K562 (cell line): ENCODE results near the gene CLCNKA. TPM values are rescaled to one million over a fixed set of nuclear protein-coding genes. Genes with fewer than 3 reads are reported as not detected.

Source experiments
- ATAC-seq: fragments of 200-7000 bp; cut with Tn5 transposase; 3 replicates; pipeline ENCODE4 v1.9.1; 2020; ENCODE audit warnings: moderate library complexity
- BruUV-seq: library from RNA; stranded (reverse); fragments of 400-500 nt; replicated peaks from 2 replicates; lab custom pipeline; 2021; lab: Mats Ljungman, UMichigan
- CTCF ChIA-PET: fragments of 300-600 bp; formaldehyde crosslinking; extraction: SDS; loops from one replicate; lab custom pipeline; 2021; ENCODE audit warnings: low intra/inter-chr PET ratio; lab: Yijun Ruan, JAX
- POLR2A ChIA-PET: fragments of 300-600, 350-650 bp; sonication (Branson Sonifier 250); formaldehyde crosslinking; extraction: SDS; loops from one replicate; lab custom pipeline; 2021; ENCODE audit warnings: antibody characterized with exemption, inconsistent platforms; lab: Yijun Ruan, JAX
- DNase-seq, 4 experiments: peaks; one replicate each; pipeline versions ENCODE4 v3.0.0 to v3.0.0-alpha.2; 2011 to 2018; ENCODE audit warnings: low spot score in 3 of 4, mixed read lengths in 3 of 4; ENCODE audit errors: extremely low read depth in 1 of 4
- FAIRE-seq: peaks from 2 replicates; lab custom pipeline; 2011; peaks lifted over from hg19 to GRCh38; lab: Jason Lieb, UNC
- H2AFZ ChIP-seq: 2 replicates; pipeline ENCODE4 v1.6.0; 2011; ENCODE audit warnings: low read depth, low read length, control low read depth, inconsistent platforms
- H3K27ac ChIP-seq: fragments of 200-600 bp; 3 replicates; pipeline ENCODE4 v1.8.0; 2011; ENCODE audit warnings: low read depth, mild to moderate bottlenecking, control low read depth, inconsistent platforms, low read length, moderate library complexity, mixed read lengths; ENCODE audit errors: extremely low read depth
- H3K27me3 ChIP-seq, 2 experiments: fragments of 300-600 bp in 1 of 2; 2 replicates in 1 of 2; 3 replicates in 1 of 2; pipeline versions ENCODE4 v1.6.0 to v1.8.0; 2011; ENCODE audit warnings: inconsistent platforms in 2 of 2, low read length in 2 of 2, mild to moderate bottlenecking in 1 of 2, mixed read lengths in 1 of 2, moderate library complexity in 1 of 2; ENCODE audit not compliant: control insufficient read depth in 2 of 2, insufficient read depth in 2 of 2
- H3K36me3 ChIP-seq: fragments of 300-600 bp; 3 replicates; pipeline ENCODE4 v1.8.0; 2011; ENCODE audit warnings: mild to moderate bottlenecking, low read length, inconsistent platforms; ENCODE audit not compliant: control insufficient read depth, insufficient read depth
- H3K4me1 ChIP-seq, 2 experiments: fragments of 200-600 bp in 1 of 2; replicated peaks in 1 of 2; 2 replicates in 1 of 2; 3 replicates in 1 of 2; pipeline versions ENCODE4 v1.5.1 to v1.8.0; 2011; ENCODE audit warnings: inconsistent platforms in 2 of 2, low read length in 2 of 2, mild to moderate bottlenecking in 1 of 2, mixed read lengths in 1 of 2, moderate library complexity in 1 of 2; ENCODE audit not compliant: control insufficient read depth in 2 of 2, insufficient read depth in 2 of 2
- H3K4me2 ChIP-seq: 2 replicates; pipeline ENCODE4 v1.6.1; 2011; ENCODE audit warnings: low read length, control low read depth, inconsistent platforms, mixed read lengths; ENCODE audit not compliant: insufficient read depth
- H3K4me3 ChIP-seq: fragments of 200-600 bp; sonication (generic), shearing (Covaris generic); 2 replicates; pipeline ENCODE4 v1.5.1; 2016; ENCODE audit warnings: control low read depth, inconsistent platforms
- H3K79me2 ChIP-seq: fragments of 200-600 bp; 3 replicates; pipeline ENCODE4 v1.8.0; 2011; ENCODE audit warnings: low read length, inconsistent platforms; ENCODE audit not compliant: control insufficient read depth, insufficient read depth
- H3K9ac ChIP-seq, 2 experiments: 2 replicates each; pipeline versions ENCODE4 v1.6.0 to v1.6.1; 2011; ENCODE audit warnings: low read depth in 2 of 2, low read length in 2 of 2, control low read depth in 1 of 2, inconsistent platforms in 1 of 2, mild to moderate bottlenecking in 1 of 2, mixed read lengths in 1 of 2; ENCODE audit not compliant: insufficient read depth in 1 of 2
- H3K9me1 ChIP-seq: one replicate; pipeline ENCODE4 v1.6.0; 2011; ENCODE audit warnings: inconsistent platforms, mild to moderate bottlenecking, low read length, moderate library complexity; ENCODE audit not compliant: control insufficient read depth, insufficient read depth
- H3K9me3 ChIP-seq: replicated peaks from 2 replicates; pipeline ENCODE4 v1.5.1; 2011; ENCODE audit warnings: low read depth, low read length, inconsistent platforms; ENCODE audit not compliant: control insufficient read depth, insufficient read depth
- H4K20me1 ChIP-seq: replicated peaks from 2 replicates; pipeline ENCODE4 v1.6.1; 2011; ENCODE audit warnings: low read length, inconsistent platforms, mixed read lengths; ENCODE audit not compliant: control insufficient read depth, insufficient read depth
- HNRNPL ChIP-seq: fragments of 200-400 bp; formaldehyde crosslinking; IDR thresholded peaks from 2 replicates; pipeline ENCODE4 v1.6.1; 2017; ENCODE audit warnings: low read depth, mild to moderate bottlenecking, low read length
- SIN3A ChIP-seq, 2 experiments: fragments of 150-350 bp in 1 of 2; IDR thresholded peaks; 2 replicates each; pipeline ENCODE4 v1.6.1; 2011 to 2016; ENCODE audit warnings: borderline replicate concordance in 2 of 2, low read depth in 2 of 2, low read length in 2 of 2, mild to moderate bottlenecking in 2 of 2, moderate library complexity in 2 of 2; ENCODE audit not compliant: control insufficient read depth in 1 of 2
- TRIM28 ChIP-seq: fragments of 450-650 bp; IDR thresholded peaks from 2 replicates; pipeline ENCODE4 v1.6.1; 2017
- WGBS: fragments of 100-300 bp; shearing (Covaris generic); methylation state at CpG from one replicate; pipeline ENCODE4 v1.1.6; 2016; ENCODE audit warnings: low coverage, mixed read lengths; ENCODE audit not compliant: insufficient coverage; ENCODE audit errors: missing lambda C conversion rate; 5-methylcytosine and 5-hydroxymethylcytosine counted together
- in situ Hi-C: fragments of 300-500 bp; cut with MboI; formaldehyde crosslinking; loops from 4 replicates; pipeline ENCODE4 v1.15.0; 2018; ENCODE audit warnings: inconsistent platforms, mixed read lengths
- intact Hi-C: fragments of 100-400 bp; cut with micrococcal nuclease; formaldehyde crosslinking; loops from 2 replicates; pipeline ENCODE4 v1.14.2; 2022
- polyA plus RNA-seq, 8 experiments: library from polyadenylated mRNA; depleted of rRNA in 4 of 8; stranded (reverse) in 5 of 8; unstranded in 3 of 8; fragments of >200 nt; fragmentation: Nextera tagmentation in 2 of 8; fragmentation: Illumina TruSeq in 1 of 8; extraction: Ambion mirVana in 2 of 8; extraction: Trizol in 1 of 8; gene quantifications; 2 replicates each; pipeline versions ENCODE4 v1.2.1 to v1.2.3, GENCODE V29; 2011 to 2014; ENCODE audit warnings: inconsistent platforms in 1 of 8, missing spikeins in 1 of 8
- total RNA-seq, 7 experiments: library from RNA; depleted of rRNA in 6 of 7; stranded (reverse); fragments of >200 nt in 6 of 7; fragmentation: Illumina TruSeq in 2 of 7; extraction: Trizol in 2 of 7; gene quantifications; 2 replicates each; pipeline versions ENCODE4 v1.2.1 to v1.2.3, GENCODE V29; 2011 to 2021; ENCODE audit warnings: low replicate concordance in 1 of 7
- TF ChIP-seq, protein P1 (sequence below): sonication (generic); formaldehyde crosslinking; IDR thresholded peaks from 2 replicates; pipeline ENCODE4 v1.8.1; 2023; ENCODE audit warnings: mild to moderate bottlenecking, missing genetic modification reagents

Gene CLCNKA
- total and polyA plus RNA-seq, 9 of the 15 experiments (the other 6 are each of a cell fraction or from before 2014, with no cell fraction given), result 0.03 to 0.37 (median 0.10) TPM; not detected in 3

DNA sequence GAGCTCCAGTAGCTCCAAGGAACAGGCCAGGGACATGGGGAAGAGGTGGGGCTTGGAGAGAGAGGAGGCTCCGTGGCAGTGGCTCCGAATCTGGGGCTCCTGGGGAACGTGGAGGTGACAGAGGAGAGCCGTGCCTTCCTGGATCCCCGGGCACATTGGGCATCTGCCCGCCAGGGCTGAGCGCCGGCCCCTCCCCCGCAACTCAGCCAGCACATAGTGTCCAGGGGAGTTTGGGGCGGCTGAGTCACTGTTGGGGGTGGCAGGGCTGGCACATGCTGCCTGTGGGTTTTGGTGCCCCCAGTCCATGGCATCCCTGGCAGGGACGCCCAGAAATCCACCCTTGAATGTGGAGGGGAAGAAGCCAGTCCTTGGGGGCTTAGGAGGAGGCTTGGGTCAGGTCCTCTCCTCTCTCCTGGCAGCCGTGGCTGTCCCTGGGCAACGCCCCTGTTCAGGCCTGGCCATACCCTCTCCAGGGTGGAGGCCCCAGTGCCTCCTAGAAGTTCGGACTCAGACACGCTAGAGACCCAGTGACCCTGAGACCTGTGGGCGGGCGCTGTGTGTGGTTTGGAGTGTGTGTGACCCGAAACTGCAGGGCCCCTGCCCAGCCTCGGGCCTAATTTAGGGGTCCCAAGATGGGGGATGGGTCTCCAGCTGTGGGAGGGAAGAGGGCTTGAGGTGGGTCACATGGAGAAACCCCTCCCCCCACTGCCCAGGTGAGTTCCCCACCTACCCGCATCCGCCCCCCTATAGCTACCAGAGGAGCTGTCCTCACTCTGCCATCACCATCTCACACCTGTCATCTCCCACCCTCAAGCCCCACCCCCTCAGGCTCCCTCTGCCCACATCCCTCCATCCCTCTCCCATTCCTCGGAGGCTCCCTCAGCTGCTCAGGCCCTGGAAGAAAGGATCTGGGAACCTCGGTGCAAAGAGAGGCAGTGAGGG, 5.6 kb upstream of the CLCNKA start:
- Histone ChIP-seq H3K4me2 (no peak overlapping the region), H3K27me3 (no peaks in the 10 kb centered on the region), H3K9me1 (no peaks in the 10 kb centered on the region), H3K79me2 (no peaks in the 10 kb centered on the region), H4K20me1 (no peaks in the 10 kb centered on the region), H3K27ac (no peak overlapping the region), H3K9me3 (no peaks in the 10 kb centered on the region), H3K4me3 (no peak overlapping the region), H3K9ac (peak overlapping the region in 1 of 2 experiments; percentile 70; a peak in 2 of 4 replicates), H2AFZ (no peak overlapping the region), H3K36me3 (no peaks in the 10 kb centered on the region), H3K4me1 (peaks cover 31 to 76% of the 10 kb centered on the region in 2 experiments)
- in situ Hi-C loops (loop anchor here (10.0 kb wide), 1 partner anchor 49 kb away; no protein-coding TSS in a partner anchor), intact Hi-C loops (no loop called here)
- ATAC-seq, result no peak
- no TSS peak for BruUV-seq
- TF ChIP-seq, protein P1, sequence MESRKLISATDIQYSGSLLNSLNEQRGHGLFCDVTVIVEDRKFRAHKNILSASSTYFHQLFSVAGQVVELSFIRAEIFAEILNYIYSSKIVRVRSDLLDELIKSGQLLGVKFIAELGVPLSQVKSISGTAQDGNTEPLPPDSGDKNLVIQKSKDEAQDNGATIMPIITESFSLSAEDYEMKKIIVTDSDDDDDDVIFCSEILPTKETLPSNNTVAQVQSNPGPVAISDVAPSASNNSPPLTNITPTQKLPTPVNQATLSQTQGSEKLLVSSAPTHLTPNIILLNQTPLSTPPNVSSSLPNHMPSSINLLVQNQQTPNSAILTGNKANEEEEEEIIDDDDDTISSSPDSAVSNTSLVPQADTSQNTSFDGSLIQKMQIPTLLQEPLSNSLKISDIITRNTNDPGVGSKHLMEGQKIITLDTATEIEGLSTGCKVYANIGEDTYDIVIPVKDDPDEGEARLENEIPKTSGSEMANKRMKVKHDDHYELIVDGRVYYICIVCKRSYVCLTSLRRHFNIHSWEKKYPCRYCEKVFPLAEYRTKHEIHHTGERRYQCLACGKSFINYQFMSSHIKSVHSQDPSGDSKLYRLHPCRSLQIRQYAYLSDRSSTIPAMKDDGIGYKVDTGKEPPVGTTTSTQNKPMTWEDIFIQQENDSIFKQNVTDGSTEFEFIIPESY (CRISPR knock-in tag), result 0 out of 2 replicates have a peak, but pooled peaks have one; percentile 47
- TF ChIP-seq TRIM28 (no peak), HNRNPL (peak; percentile 82), SIN3A (IDR thresholded peaks at IDR 0.05; ENCODE audit: borderline replicate concordance in 2 of 2, control insufficient read depth in 1 of 2, low read depth in 2 of 2, low read length in 2 of 2) (no peak)
- FAIRE-seq, result no peak
- ChIA-PET POLR2A (interaction anchor here (0.8 kb wide), 1 partner anchor 9 kb away, joined by 3 read pairs; no protein-coding TSS in a partner anchor), CTCF (no interaction called here)
- 75% methylated on average over 20 of the region's 23 CpGs for WGBS
- no peak for DNase-seq
